Parathyroid adenoma (tissue), 2 donors: ENCODE results near the gene TADA1.

ENCODE experiments used
- H2AFZ ChIP-seq: fragments of 300-600 bp; sonication (generic); one replicate; pipeline ENCODE4 v1.7.0; 2017; ENCODE audit warnings: antibody characterized with exemption, mild to moderate bottlenecking
- H3K27ac ChIP-seq: fragments of 300-600 bp; sonication (generic); one replicate; pipeline ENCODE4 v1.7.0; 2017
- H3K27me3 ChIP-seq: fragments of 300-600 bp; sonication (generic); one replicate; pipeline ENCODE4 v1.7.0; 2017; ENCODE audit warnings: low read length; ENCODE audit not compliant: control insufficient read depth, insufficient read depth
- H3K36me3 ChIP-seq: fragments of 300-600 bp; sonication (generic); one replicate; pipeline ENCODE4 v1.7.0; 2017; ENCODE audit warnings: low read length; ENCODE audit not compliant: control insufficient read depth, insufficient read depth
- H3K4me1 ChIP-seq: fragments of 300-600 bp; sonication (generic); one replicate; pipeline ENCODE4 v1.7.0; 2017; ENCODE audit warnings: control low read depth
- H3K4me2 ChIP-seq: fragments of 300-600 bp; sonication (generic); one replicate; pipeline ENCODE4 v1.7.0; 2017; ENCODE audit warnings: low read length
- H3K4me3 ChIP-seq: fragments of 300-600 bp; sonication (generic); one replicate; pipeline ENCODE4 v1.7.0; 2017; ENCODE audit warnings: low read depth, low read length
- H3K79me2 ChIP-seq: fragments of 300-600 bp; sonication (generic); one replicate; pipeline ENCODE4 v1.7.0; 2017; ENCODE audit warnings: control low read depth
- H3K9ac ChIP-seq: fragments of 300-600 bp; sonication (generic); one replicate; pipeline ENCODE4 v1.7.0; 2017; ENCODE audit warnings: mild to moderate bottlenecking
- H3K9me3 ChIP-seq: fragments of 300-600 bp; sonication (generic); one replicate; pipeline ENCODE4 v1.7.0; 2017; ENCODE audit warnings: low read length; ENCODE audit not compliant: control insufficient read depth
- CTCF ChIP-seq: fragments of 300-600 bp; sonication (generic); IDR thresholded peaks from one replicate; pipeline ENCODE4 v1.7.0; 2017; ENCODE audit warnings: antibody characterized with exemption, mild to moderate bottlenecking
- donor health status: primary hyperparathyroidism.

The TADA1 gene

GRCh38 chr1:166899769-166900168 lies 23.7 kb upstream of the TADA1 start:
- no peak for TF ChIP-seq CTCF
- Histone ChIP-seq H3K9me3 (no peaks in the 10 kb centered on the region), H3K4me1 (no peaks in the 10 kb centered on the region), H3K79me2 (no peaks in the 10 kb centered on the region), H3K27me3 (no peaks in the 10 kb centered on the region), H3K9ac (no peak overlapping the region), H3K36me3 (no peaks in the 10 kb centered on the region), H3K4me2 (no peak overlapping the region), H3K27ac (no peak overlapping the region), H2AFZ (no peak overlapping the region), H3K4me3 (no peak overlapping the region)

GRCh38 chr1:166895766-166896165 lies 19.7 kb upstream of the TADA1 start:
- no peaks in the 10 kb centered on the region for H3K9me3 ChIP-seq
- no peaks in the 10 kb centered on the region for H3K36me3 ChIP-seq
- no peak overlapping the region for H3K4me3 ChIP-seq
- no peaks in the 10 kb centered on the region for H3K79me2 ChIP-seq
- no peak overlapping the region for H3K9ac ChIP-seq
- H3K27ac ChIP-seq = no peak overlapping the region
- no peak overlapping the region for H2AFZ ChIP-seq
- no peaks in the 10 kb centered on the region for H3K4me1 ChIP-seq
- TF ChIP-seq CTCF = no peak
- H3K27me3 ChIP-seq = no peaks in the 10 kb centered on the region
- H3K4me2 ChIP-seq = no peak overlapping the region

- Histone ChIP-seq H3K4me2 (no peak overlapping the region), H3K4me3 (no peak overlapping the region), H3K9ac (no peak overlapping the region), H3K27me3 (no peaks in the 10 kb centered on the region), H3K36me3 (no peaks in the 10 kb centered on the region), H2AFZ (no peak overlapping the region), H3K9me3 (no peaks in the 10 kb centered on the region), H3K27ac (no peak overlapping the region), H3K4me1 (no peaks in the 10 kb centered on the region), H3K79me2 (no peaks in the 10 kb centered on the region)
- no peak for TF ChIP-seq CTCF
These were observed 13.7 kb upstream of the TADA1 start for GRCh38 chr1:166889776-166890175.

- Histone ChIP-seq H3K4me3 (no peak overlapping the region), H2AFZ (no peak overlapping the region), H3K36me3 (no peaks in the 10 kb centered on the region), H3K27ac (no peak overlapping the region), H3K4me1 (no peaks in the 10 kb centered on the region), H3K79me2 (no peaks in the 10 kb centered on the region), H3K4me2 (no peak overlapping the region), H3K9ac (no peak overlapping the region), H3K9me3 (no peaks in the 10 kb centered on the region), H3K27me3 (no peaks in the 10 kb centered on the region)
- TF ChIP-seq CTCF = no peak
These were observed 12.5 kb upstream of the TADA1 start for GRCh38 chr1:166888373-166889111.

GRCh38 chr1:166884971-166885370 lies 8.9 kb upstream of the TADA1 start:
- Histone ChIP-seq H3K4me3 (no peak overlapping the region), H3K9ac (no peak overlapping the region), H3K4me2 (no peak overlapping the region), H2AFZ (no peak overlapping the region), H3K36me3 (no peaks in the 10 kb centered on the region), H3K9me3 (no peaks in the 10 kb centered on the region), H3K27ac (no peak overlapping the region), H3K4me1 (no peaks in the 10 kb centered on the region), H3K27me3 (no peaks in the 10 kb centered on the region), H3K79me2 (no peaks in the 10 kb centered on the region)
- no peak for TF ChIP-seq CTCF
